GM21786 (cell line): ENCODE measurements around the gene SCN11A.

Experiments used
- ATAC-seq: cut with Tn5 transposase; IDR thresholded peaks from one replicate; pipeline ENCODE4 v1.9.1; 2021; ENCODE audit not compliant: unreplicated experiment

SCN11A gene

DNA sequence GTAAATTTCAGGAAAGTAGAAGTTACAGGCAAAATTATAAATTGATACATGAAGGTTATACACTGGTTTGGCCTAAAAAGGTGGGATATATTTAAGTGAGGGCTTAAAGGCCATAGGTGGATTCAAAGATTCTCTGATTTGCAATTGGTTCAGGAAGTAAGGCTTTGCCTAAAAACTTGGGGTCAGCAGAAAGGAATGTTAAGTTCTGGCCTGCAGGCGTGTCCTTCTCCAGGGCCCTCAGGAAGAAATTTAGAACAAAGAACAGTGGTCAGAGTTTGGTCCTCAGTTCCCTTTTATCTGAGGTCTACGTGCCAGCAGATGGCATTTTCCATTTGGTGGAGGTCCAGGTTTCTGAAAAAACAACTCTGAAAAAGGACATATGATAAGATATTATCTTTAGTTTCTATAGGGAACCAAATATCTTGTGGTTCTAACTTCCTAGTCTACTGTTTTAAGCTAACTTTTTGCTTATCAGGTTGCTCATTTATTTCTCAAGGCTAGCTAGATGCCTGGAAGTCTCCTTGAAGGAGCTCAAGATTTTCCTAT is 40.5 kb downstream of the SCN11A start:
- ATAC-seq: no peak

DNA sequence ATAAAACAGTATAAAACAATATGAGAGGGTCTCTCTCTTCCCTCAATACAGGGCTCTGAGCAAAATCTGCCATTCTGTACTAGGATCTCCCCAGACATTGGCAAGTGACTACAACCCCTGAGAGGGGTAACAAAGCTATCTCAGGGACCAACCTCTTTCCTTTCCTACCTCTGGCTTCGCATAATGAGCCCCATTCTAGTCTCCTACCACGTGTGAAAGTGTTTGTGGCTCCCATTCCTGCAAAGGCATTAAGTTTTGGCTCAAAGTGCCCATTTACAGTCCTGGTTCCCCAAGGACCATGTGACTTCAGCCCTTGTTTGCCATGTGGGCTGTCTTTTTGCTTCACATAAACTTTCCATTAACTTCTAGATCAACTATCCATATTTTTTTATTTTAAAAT is 46.4 kb downstream of the SCN11A start:
- no peak for ATAC-seq
